ENCODE data around the gene RHPN2.
"Not testable (repeated sequence)": the region's sequence is repeated elsewhere in the genome, so short reads cannot be mapped to it uniquely, and the experiment has no call there.

Gene RHPN2

GRCh38 chr19:33000910-33001309, 63.8 kb downstream of the RHPN2 start:
- no peak overlapping the region for H3K4me3 ChIP-seq (ENCODE audit: low read length)
- DNase-seq (ENCODE audit: low read depth): no peak
- TF ChIP-seq, protein P1, sequence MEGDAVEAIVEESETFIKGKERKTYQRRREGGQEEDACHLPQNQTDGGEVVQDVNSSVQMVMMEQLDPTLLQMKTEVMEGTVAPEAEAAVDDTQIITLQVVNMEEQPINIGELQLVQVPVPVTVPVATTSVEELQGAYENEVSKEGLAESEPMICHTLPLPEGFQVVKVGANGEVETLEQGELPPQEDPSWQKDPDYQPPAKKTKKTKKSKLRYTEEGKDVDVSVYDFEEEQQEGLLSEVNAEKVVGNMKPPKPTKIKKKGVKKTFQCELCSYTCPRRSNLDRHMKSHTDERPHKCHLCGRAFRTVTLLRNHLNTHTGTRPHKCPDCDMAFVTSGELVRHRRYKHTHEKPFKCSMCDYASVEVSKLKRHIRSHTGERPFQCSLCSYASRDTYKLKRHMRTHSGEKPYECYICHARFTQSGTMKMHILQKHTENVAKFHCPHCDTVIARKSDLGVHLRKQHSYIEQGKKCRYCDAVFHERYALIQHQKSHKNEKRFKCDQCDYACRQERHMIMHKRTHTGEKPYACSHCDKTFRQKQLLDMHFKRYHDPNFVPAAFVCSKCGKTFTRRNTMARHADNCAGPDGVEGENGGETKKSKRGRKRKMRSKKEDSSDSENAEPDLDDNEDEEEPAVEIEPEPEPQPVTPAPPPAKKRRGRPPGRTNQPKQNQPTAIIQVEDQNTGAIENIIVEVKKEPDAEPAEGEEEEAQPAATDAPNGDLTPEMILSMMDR (IDR thresholded peaks at IDR 0.05; ENCODE audit: insufficient read depth, low read depth, low read length, missing control alignments): no peak

GRCh38 chr19:33000510-33000909, 64.2 kb downstream of the RHPN2 start:
- no peak overlapping the region for H3K4me3 ChIP-seq (ENCODE audit: low read length)
- TF ChIP-seq, protein P1 (IDR thresholded peaks at IDR 0.05; ENCODE audit: insufficient read depth, low read depth, low read length, missing control alignments): no peak

DNA sequence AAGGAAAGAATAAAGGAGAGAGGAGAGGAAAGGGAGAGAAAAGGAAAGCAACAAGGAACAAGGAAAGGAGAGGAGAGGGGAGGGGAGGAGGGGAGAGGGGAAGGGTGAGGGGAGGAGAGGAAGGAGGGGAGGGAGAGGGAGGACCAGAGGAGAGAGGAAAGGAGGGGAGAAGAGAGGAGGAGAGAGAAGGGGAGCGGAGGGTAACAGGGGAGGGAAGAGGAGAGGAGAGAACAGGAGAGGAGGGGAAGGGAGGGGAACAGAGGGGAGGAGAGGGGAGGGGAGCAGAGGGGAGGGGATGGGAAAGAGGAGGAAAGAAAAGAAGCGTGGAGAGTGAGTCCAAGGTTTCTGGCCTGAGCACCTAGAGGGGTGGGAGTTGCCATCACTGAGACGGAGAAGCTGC, 66.0 kb downstream of the RHPN2 start:
- H3K4me3 ChIP-seq (ENCODE audit: low read length): no peak overlapping the region
- TF ChIP-seq, protein P1 (IDR thresholded peaks at IDR 0.05; ENCODE audit: insufficient read depth, low read depth, low read length, missing control alignments): no peak
- DNase-seq (ENCODE audit: low read depth): no peak

More at GRCh38 chr19:33000510-33000909, 64.2 kb downstream of the RHPN2 start:
- no peak for DNase-seq (ENCODE audit: low read depth)

DNA sequence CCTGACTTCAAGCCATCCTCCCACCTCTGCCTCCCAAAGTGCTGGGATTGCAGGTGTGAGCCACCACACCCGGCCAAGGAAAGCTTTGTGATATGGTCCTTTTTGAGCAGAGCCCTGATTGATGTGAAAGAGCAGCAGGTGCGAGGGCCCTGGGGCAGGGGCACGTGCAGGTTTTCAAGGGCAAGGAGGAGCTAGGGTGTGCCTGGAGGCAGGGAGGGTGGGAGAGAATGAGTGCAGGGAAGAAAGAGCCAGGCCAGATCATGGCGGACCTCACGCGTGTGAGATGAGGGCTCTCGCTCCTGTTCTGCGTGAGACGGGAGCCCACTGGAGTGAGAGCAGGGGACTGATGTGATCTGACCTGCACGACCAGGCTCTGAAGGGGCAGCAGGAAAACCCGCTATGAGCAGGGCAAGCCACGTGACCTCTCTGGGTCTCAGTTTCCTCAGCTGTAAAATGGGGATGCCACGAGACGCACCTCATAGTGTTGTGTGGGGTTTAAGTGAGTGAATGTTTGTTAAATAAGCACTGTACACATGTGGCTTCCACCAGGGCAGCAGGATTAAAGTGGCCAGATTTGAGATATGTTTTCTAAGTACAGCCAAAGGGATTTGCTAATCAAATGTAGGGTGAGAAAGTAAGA, 66.9 kb downstream of the RHPN2 start:
- no peak for DNase-seq (ENCODE audit: low read depth)
- TF ChIP-seq, protein P1 (IDR thresholded peaks at IDR 0.05; ENCODE audit: insufficient read depth, low read depth, low read length, missing control alignments): no peak
- H3K4me3 ChIP-seq (ENCODE audit: low read length): no peak overlapping the region

- peak; percentile 51 for DNase-seq (ENCODE audit: low read depth)
- H3K4me3 ChIP-seq (ENCODE audit: low read length): not testable (repeated sequence)
These were observed 67.6 kb downstream of the RHPN2 start for GRCh38 chr19:32997061-32997464.

DNA sequence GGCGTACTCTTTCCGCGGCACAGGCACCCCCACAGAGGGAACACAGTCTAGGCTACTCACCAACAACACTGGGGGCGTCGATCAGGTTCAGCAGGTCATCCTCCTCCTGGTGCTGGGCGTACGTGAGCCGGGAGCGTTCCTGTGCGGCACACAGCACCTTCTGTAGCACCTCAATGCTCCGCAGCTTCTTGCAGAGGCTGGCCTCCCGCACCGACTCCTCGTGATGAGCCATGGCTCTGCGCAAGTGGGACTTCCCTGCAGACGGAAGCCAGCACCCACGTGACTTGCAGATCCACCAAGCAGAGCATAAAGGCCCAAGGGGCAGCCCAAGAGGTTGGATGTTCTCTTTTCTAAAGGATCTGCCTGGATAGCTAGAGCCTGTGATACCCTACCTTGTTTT, 68.7 kb downstream of the RHPN2 start:
- DNase-seq (ENCODE audit: low read depth); H3K4me3 ChIP-seq (ENCODE audit: low read length): not testable (repeated sequence)

DNA sequence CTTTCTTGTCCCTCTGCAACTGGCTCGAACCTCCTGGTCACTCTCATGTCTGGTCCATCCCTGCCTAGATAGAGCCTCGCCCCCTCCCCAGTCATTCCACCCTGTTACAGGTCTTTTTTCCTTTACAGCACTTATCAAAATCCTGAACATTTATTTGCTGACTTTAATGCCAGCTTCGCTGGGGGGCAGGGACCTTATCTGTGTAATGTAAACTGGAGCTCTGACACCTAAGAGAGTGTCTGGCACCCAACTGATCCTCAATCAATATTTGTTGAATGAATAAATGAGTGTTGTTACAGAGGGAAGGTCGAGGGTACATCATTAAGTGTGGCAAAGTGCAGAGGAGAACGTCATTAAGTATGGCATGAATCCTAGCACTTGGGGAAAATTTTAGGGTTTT, 76.0 kb downstream of the RHPN2 start:
- TF ChIP-seq, protein P1 (IDR thresholded peaks at IDR 0.05; ENCODE audit: insufficient read depth, low read depth, low read length, missing control alignments): no peak
- H3K4me3 ChIP-seq (ENCODE audit: low read length): no peak overlapping the region
- no peak for DNase-seq (ENCODE audit: low read depth)

- not testable (repeated sequence) for H3K4me3 ChIP-seq (ENCODE audit: low read length); DNase-seq (ENCODE audit: low read depth)
These were observed 76.4 kb downstream of the RHPN2 start for GRCh38 chr19:32988254-32988653.

- not testable (repeated sequence) for DNase-seq (ENCODE audit: low read depth); H3K4me3 ChIP-seq (ENCODE audit: low read length)
These were observed 82.2 kb downstream of the RHPN2 start for GRCh38 chr19:32982488-32982887.

GRCh38 chr19:32979807-32980206, 84.9 kb downstream of the RHPN2 start:
- not testable (repeated sequence) for DNase-seq (ENCODE audit: low read depth); H3K4me3 ChIP-seq (ENCODE audit: low read length)

DNA sequence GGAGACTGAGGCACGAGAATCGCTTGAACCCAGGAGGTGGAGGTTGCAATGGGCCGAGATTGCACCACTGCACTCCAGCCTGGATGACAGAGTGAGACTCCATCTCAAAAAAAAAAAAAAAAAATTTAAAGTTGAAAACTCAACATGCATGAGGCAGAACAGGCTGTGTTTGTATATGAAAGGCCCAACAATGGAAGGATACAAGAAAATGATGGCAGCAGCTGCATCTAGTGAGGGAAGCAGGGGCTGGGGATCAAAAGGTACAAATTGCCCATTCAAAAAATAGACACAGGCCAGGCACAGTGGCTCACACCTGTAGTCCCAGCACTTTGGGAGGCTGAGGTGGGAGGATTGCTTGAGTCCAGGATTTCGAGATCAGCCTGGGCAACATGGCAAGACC, 86.9 kb downstream of the RHPN2 start:
- not testable (repeated sequence) for H3K4me3 ChIP-seq (ENCODE audit: low read length); DNase-seq (ENCODE audit: low read depth)
